Measurements from ENCODE around the gene TMEM245. TPM values are rescaled to one million over a fixed set of nuclear protein-coding genes. Genes with fewer than 3 reads are reported as not detected.

TMEM245 gene
- total RNA-seq, 1 experiment from 2014 or later, result 60.3 TPM

- peak overlapping the region; percentile 70 for H3K4me2 ChIP-seq
- H3K9me2 ChIP-seq (ENCODE audit: insufficient read depth), result no peaks in the 10 kb centered on the region
- DNase-seq, result no peak
- peaks cover 93% of the 10 kb centered on the region for H3K79me2 ChIP-seq (ENCODE audit: low read depth)
- no peaks in the 10 kb centered on the region for H4K20me1 ChIP-seq (ENCODE audit: insufficient read depth)
- H2AFZ ChIP-seq, result no peak overlapping the region
- peak overlapping the region; percentile 93 for H3K27ac ChIP-seq
- H3F3A ChIP-seq (ENCODE audit: insufficient read depth, low read depth), result peaks cover 58% of the 10 kb centered on the region
- peak overlapping the region; percentile 9; the same call in 1 of the 2 replicates for H3K4me3 ChIP-seq
- peaks cover 9% of the 10 kb centered on the region; the same call in 1 of the 2 replicates for H3K9me3 ChIP-seq (ENCODE audit: insufficient read depth, low read depth)
- H3K27me3 ChIP-seq (ENCODE audit: insufficient read depth, low read depth), result no peaks in the 10 kb centered on the region
- TF ChIP-seq CTCF (conservative IDR thresholded peaks at IDR 0.05) (no peak), EZH2 (IDR thresholded peaks at IDR 0.05; ENCODE audit: low read depth) (no peak)
- no TSS peak for BruUV-seq (replicated peaks)
- ChIA-PET CTCF (no interaction called here), POLR2A (ENCODE audit: unreplicated experiment) (no interaction called here)
- peaks cover 74% of the 10 kb centered on the region for H3K4me1 ChIP-seq (replicated peaks; ENCODE audit: insufficient read depth)
- peaks cover 17% of the 10 kb centered on the region for H3K36me3 ChIP-seq (ENCODE audit: low read depth)
- intact Hi-C loops (cut with micrococcal nuclease; ENCODE audit: unreplicated experiment), result loop anchor here (1.0 to 2.0 kb wide), 3 partner anchors 20 to 222 kb away; partner anchors contain the start of genes EPB41L4B and TMEM245
Measured at GRCh38 chr9:109098960-109099308, 20.8 kb downstream of the TMEM245 start.

- peaks cover 68% of the 10 kb centered on the region for H3K4me1 ChIP-seq (replicated peaks; ENCODE audit: insufficient read depth)
- intact Hi-C loops (cut with micrococcal nuclease; ENCODE audit: unreplicated experiment), result loop anchor here (1.0 to 2.0 kb wide), 3 partner anchors 21 to 222 kb away; partner anchors contain the start of genes EPB41L4B and TMEM245
- no peak overlapping the region for H2AFZ ChIP-seq
- peaks cover 52% of the 10 kb centered on the region for H3F3A ChIP-seq (ENCODE audit: insufficient read depth, low read depth)
- peak; percentile 36; the same call in 1 of the 2 replicates for TF ChIP-seq CTCF (conservative IDR thresholded peaks at IDR 0.05)
- no peak for TF ChIP-seq EZH2 (IDR thresholded peaks at IDR 0.05; ENCODE audit: low read depth)
- no peaks in the 10 kb centered on the region for H3K27me3 ChIP-seq (ENCODE audit: insufficient read depth, low read depth)
- H3K27ac ChIP-seq, result peak overlapping the region; percentile 93
- peak overlapping the region; percentile 9; the same call in 1 of the 2 replicates for H3K4me3 ChIP-seq
- peak overlapping the region; percentile 70 for H3K4me2 ChIP-seq
- H3K36me3 ChIP-seq (ENCODE audit: low read depth), result peaks cover 18% of the 10 kb centered on the region
- no peaks in the 10 kb centered on the region for H4K20me1 ChIP-seq (ENCODE audit: insufficient read depth)
- no peaks in the 10 kb centered on the region for H3K9me2 ChIP-seq (ENCODE audit: insufficient read depth)
- POLR2A ChIA-PET (ENCODE audit: unreplicated experiment), result interaction anchor here (0.7 kb wide), 1 partner anchor 220 kb away, joined by 3 read pairs; no protein-coding TSS in a partner anchor
- DNase-seq, result peak; percentile 48 to 75
- CTCF ChIA-PET, result interaction anchor here (0.6 kb wide), 1 partner anchor 85 kb away, joined by 3 read pairs; no protein-coding TSS in a partner anchor
- peaks cover 5% of the 10 kb centered on the region; the same call in 1 of the 2 replicates for H3K9me3 ChIP-seq (ENCODE audit: insufficient read depth, low read depth)
- BruUV-seq (replicated peaks), result no TSS peak
- H3K79me2 ChIP-seq (ENCODE audit: low read depth), result peaks cover 93% of the 10 kb centered on the region
Measured at GRCh38 chr9:109098171-109098959, 21.4 kb downstream of the TMEM245 start.

- H3K27ac ChIP-seq, result peak overlapping the region; percentile 93
- no peaks in the 10 kb centered on the region for H3K9me2 ChIP-seq (ENCODE audit: insufficient read depth)
- no peak overlapping the region for H3K4me3 ChIP-seq
- H3F3A ChIP-seq (ENCODE audit: insufficient read depth, low read depth), result peaks cover 42% of the 10 kb centered on the region
- H3K4me2 ChIP-seq, result peak overlapping the region; percentile 70; the same call in 1 of the 2 replicates
- POLR2A ChIA-PET (ENCODE audit: unreplicated experiment), result interaction anchor here (0.5 kb wide), 1 partner anchor 13 kb away, joined by 3 read pairs; no protein-coding TSS in a partner anchor
- no peaks in the 10 kb centered on the region for H4K20me1 ChIP-seq (ENCODE audit: insufficient read depth)
- TF ChIP-seq EZH2 (IDR thresholded peaks at IDR 0.05; ENCODE audit: low read depth), result no peak
- TF ChIP-seq CTCF (conservative IDR thresholded peaks at IDR 0.05), result no peak
- no peak for DNase-seq
- H3K27me3 ChIP-seq (ENCODE audit: insufficient read depth, low read depth), result no peaks in the 10 kb centered on the region
- peaks cover 93% of the 10 kb centered on the region for H3K79me2 ChIP-seq (ENCODE audit: low read depth)
- H3K4me1 ChIP-seq (replicated peaks; ENCODE audit: insufficient read depth), result peaks cover 56% of the 10 kb centered on the region
- CTCF ChIA-PET, result no interaction called here
- intact Hi-C loops (cut with micrococcal nuclease; ENCODE audit: unreplicated experiment), result no loop called here
- peaks cover 19% of the 10 kb centered on the region; the same call in 1 of the 2 replicates for H3K36me3 ChIP-seq (ENCODE audit: low read depth)
- BruUV-seq (replicated peaks), result no TSS peak
- no peaks in the 10 kb centered on the region for H3K9me3 ChIP-seq (ENCODE audit: insufficient read depth, low read depth)
- no peak overlapping the region for H2AFZ ChIP-seq
Measured at GRCh38 chr9:109097146-109097545, 22.6 kb downstream of the TMEM245 start.

All from PC-9 (cell line).